Fibroblast of the aortic adventitia (primary cell): ENCODE measurements around the gene ST6GALNAC1. TPM values are rescaled to one million over a fixed set of nuclear protein-coding genes. Genes with fewer than 3 reads are reported as not detected.
"Not testable (repeated sequence)": the region's sequence is repeated elsewhere in the genome, so short reads cannot be mapped to it uniquely, and the experiment has no call there.

Experiments used
- DNase-seq: peaks from one replicate; pipeline ENCODE4 v3.0.0-alpha.2; 2010; ENCODE audit warnings: low read depth
- H3K4me3 ChIP-seq: 2 replicates; pipeline ENCODE4 v1.5.1; 2011; ENCODE audit warnings: low read depth, mild to moderate bottlenecking, control low read depth, low read length, moderate library complexity
- CTCF ChIP-seq: IDR thresholded peaks from 2 replicates; pipeline ENCODE4 v1.5.1; 2011; ENCODE audit warnings: mild to moderate bottlenecking, low read length, control low read depth, inconsistent platforms; ENCODE audit not compliant: insufficient read depth
- total RNA-seq: library from RNA; depleted of rRNA; stranded (reverse); fragments of >200 nt; gene quantifications from 2 replicates; pipeline ENCODE4 v1.2.3, GENCODE V29; 2012; ENCODE audit warnings: low replicate concordance

The ST6GALNAC1 gene
- total RNA-seq, 1 donor, result not detected

- H3K4me3 ChIP-seq, result no peak overlapping the region
- DNase-seq, result no peak
- no peak for TF ChIP-seq CTCF
Measured at GRCh38 chr17:76642994-76643393, 563 bp downstream of the ST6GALNAC1 start.

GRCh38 chr17:76642032-76642561, 1.5 kb downstream of the ST6GALNAC1 start:
- DNase-seq, result no peak
- no peak for TF ChIP-seq CTCF
- no peak overlapping the region for H3K4me3 ChIP-seq

- DNase-seq, result no peak
- no peak overlapping the region for H3K4me3 ChIP-seq
- TF ChIP-seq CTCF, result no peak
Measured at GRCh38 chr17:76641501-76641900, 2.1 kb downstream of the ST6GALNAC1 start.

GRCh38 chr17:76640550-76641380, 2.8 kb downstream of the ST6GALNAC1 start:
- no peak for DNase-seq
- no peak for TF ChIP-seq CTCF
- no peak overlapping the region for H3K4me3 ChIP-seq

GRCh38 chr17:76638263-76638662, 5.3 kb downstream of the ST6GALNAC1 start:
- TF ChIP-seq CTCF, result no peak
- no peak for DNase-seq
- H3K4me3 ChIP-seq, result no peak overlapping the region

GRCh38 chr17:76636486-76637206, 6.9 kb downstream of the ST6GALNAC1 start:
- not testable (repeated sequence) for DNase-seq

More at GRCh38 chr17:76636486-76637206, 6.9 kb downstream of the ST6GALNAC1 start:
- not testable (repeated sequence) for H3K4me3 ChIP-seq
